Measurements from ENCODE around the gene XPA. TPM values are rescaled to one million over a fixed set of nuclear protein-coding genes. Genes with fewer than 3 reads are reported as not detected.
"Not testable (repeated sequence)": the region's sequence is repeated elsewhere in the genome, so short reads cannot be mapped to it uniquely, and the experiment has no call there.

Gene XPA
- 1.4 and 2.2 TPM in 2 replicates for polyA plus RNA-seq (2011; rRNA removed)
- 0.95 and 0.98 TPM in 2 replicates for polyA minus RNA-seq (2011; rRNA and poly(A)+ RNA removed)

DNA sequence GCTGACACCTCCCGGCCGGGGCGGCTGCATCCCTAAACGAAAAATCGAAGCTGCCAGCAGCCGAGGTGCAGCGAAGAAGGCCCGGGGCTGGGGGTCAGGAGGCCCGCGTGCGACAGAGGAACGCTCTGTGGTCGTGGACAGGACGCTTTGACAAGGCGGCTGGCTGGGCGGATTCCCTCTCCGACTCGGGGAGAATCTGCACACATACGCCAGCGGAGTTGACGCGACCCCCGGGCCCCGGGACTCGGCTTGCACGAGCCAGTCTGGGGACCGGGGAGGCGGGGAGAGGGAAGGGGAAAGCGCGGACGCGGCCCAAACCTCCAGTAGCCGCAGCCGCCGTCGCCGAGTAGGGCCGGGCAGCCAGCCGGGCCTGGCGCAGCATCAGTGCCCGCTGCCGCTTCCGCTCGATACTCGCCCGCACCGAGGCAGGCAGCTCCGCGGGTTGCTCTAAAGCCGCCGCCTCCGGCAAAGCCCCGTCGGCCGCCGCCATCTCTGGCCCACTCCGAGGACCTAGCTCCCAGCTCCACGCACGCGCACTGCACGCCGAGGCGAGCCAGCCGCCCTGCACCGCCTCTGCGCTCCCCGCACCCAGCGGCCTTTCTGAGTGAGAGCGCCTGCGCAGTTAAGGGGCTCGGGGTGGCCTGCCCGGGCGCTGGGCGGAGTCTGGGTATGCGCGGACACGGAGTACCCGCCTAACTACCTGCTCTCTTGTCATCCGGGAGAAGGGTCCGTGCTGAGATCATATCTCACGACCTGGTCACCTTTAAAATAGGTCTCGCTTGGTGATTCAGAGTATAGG, at the start of gene XPA:
Gene XPA, minus strand, starts transcription at position 538 of the 799 bp plus-strand sequence. Its CDS starts 48 bp downstream, at position 490.
- Histone ChIP-seq H3K4me3 (ENCODE audit: low read depth, low read length) (peak within 1 kb of the TSS; percentile 85), H3K36me3 (ENCODE audit: control insufficient read depth, insufficient read depth, low read length) (no peaks in the 10 kb centered on the region), H3K27me3 (ENCODE audit: control insufficient read depth, insufficient read depth, low read length) (no peaks in the 10 kb centered on the region; the same call in none of the 2 replicates)
- TF ChIP-seq, protein P1, sequence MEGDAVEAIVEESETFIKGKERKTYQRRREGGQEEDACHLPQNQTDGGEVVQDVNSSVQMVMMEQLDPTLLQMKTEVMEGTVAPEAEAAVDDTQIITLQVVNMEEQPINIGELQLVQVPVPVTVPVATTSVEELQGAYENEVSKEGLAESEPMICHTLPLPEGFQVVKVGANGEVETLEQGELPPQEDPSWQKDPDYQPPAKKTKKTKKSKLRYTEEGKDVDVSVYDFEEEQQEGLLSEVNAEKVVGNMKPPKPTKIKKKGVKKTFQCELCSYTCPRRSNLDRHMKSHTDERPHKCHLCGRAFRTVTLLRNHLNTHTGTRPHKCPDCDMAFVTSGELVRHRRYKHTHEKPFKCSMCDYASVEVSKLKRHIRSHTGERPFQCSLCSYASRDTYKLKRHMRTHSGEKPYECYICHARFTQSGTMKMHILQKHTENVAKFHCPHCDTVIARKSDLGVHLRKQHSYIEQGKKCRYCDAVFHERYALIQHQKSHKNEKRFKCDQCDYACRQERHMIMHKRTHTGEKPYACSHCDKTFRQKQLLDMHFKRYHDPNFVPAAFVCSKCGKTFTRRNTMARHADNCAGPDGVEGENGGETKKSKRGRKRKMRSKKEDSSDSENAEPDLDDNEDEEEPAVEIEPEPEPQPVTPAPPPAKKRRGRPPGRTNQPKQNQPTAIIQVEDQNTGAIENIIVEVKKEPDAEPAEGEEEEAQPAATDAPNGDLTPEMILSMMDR (IDR thresholded peaks at IDR 0.05; ENCODE audit: insufficient read depth, low read depth, low read length) = no peak
- DNase-seq (ENCODE audit: low read depth) = peak; percentile 53
- POLR2A ChIA-PET = no interaction called here
- CTCF ChIA-PET = interaction anchor here (0.8 to 1.9 kb wide), 4 partner anchors 18 to 287 kb away, joined by 3 to 7 read pairs (median 4); no protein-coding TSS in a partner anchor

DNA sequence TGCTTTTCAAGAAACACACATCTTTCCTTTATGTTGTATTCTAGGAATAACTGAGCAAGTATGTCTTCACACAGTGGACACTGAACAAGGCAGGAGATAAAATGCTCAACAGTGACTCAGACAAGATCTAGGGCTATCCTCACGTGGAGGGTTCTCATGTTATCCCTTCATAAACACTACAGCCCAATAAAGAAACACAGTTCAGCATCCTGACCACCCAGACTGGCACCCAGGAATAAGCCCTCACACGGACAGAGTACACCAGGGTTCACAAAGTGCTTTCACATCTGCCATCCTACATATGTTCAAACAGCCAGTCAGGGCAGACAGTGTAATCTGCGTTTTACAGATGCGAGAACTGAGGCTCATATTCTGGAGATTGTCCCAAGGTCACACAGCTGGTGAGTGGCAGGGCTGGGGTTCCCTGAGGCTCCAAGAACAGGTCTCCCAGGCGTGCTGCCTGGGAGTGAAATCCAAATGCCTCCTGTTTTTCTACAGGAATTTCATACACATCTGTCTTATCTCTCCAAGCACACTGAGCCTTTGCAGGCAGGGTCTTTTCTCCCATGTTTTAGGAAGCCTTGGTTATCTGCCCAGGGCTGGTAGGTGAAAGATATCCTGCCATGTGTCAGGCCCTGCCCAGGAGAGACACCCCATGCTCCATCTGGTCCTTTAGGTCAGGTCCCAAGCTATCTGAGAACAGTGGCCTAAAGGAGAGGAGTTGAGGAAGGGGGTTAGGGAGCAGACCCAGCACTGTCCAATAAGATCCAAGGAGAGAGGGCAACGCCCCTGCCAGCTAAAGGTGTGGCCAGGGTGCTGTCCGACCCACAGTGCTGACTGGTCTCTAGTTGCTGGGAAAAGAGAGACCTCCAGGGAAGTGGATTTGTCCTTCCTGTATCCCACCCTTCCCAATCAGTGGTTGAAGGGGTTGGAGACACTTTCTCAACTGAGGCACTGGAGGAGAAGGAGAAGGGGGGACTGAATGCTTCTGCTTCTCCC, 47.9 kb upstream of the XPA start:
- CTCF ChIA-PET = no interaction called here
- no peak overlapping the region for H3K4me3 ChIP-seq (ENCODE audit: low read depth, low read length)
- no peaks in the 10 kb centered on the region for H3K36me3 ChIP-seq (ENCODE audit: control insufficient read depth, insufficient read depth, low read length)
- peaks cover 12% of the 10 kb centered on the region for H3K27me3 ChIP-seq (ENCODE audit: control insufficient read depth, insufficient read depth, low read length)
- no peak for DNase-seq (ENCODE audit: low read depth)
- POLR2A ChIA-PET = no interaction called here
- TF ChIP-seq, protein P1 (IDR thresholded peaks at IDR 0.05; ENCODE audit: insufficient read depth, low read depth, low read length) = no peak

- H3K4me3 ChIP-seq (ENCODE audit: low read depth, low read length); POLR2A ChIA-PET; CTCF ChIA-PET; H3K36me3 ChIP-seq (ENCODE audit: control insufficient read depth, insufficient read depth, low read length); DNase-seq (ENCODE audit: low read depth): not testable (repeated sequence)
- H3K27me3 ChIP-seq (ENCODE audit: control insufficient read depth, insufficient read depth, low read length) = peaks cover 12% of the 10 kb centered on the region
These were observed 46.9 kb upstream of the XPA start for GRCh38 chr9:97744025-97744424.

GRCh38 chr9:97742545-97742944, 45.4 kb upstream of the XPA start:
- CTCF ChIA-PET = no interaction called here

GRCh38 chr9:97741947-97742346, 44.8 kb upstream of the XPA start:
- TF ChIP-seq, protein P1 (IDR thresholded peaks at IDR 0.05; ENCODE audit: insufficient read depth, low read depth, low read length) = no peak
- no peak for DNase-seq (ENCODE audit: low read depth)
- Histone ChIP-seq H3K36me3 (ENCODE audit: control insufficient read depth, insufficient read depth, low read length) (no peaks in the 10 kb centered on the region), H3K27me3 (ENCODE audit: control insufficient read depth, insufficient read depth, low read length) (peaks cover 12% of the 10 kb centered on the region), H3K4me3 (ENCODE audit: low read depth, low read length) (no peak overlapping the region)
- POLR2A ChIA-PET = no interaction called here
- CTCF ChIA-PET = interaction anchor here (0.9 kb wide), 1 partner anchor 21 kb away, joined by 3 read pairs; no protein-coding TSS in a partner anchor

More at GRCh38 chr9:97742545-97742944, 45.4 kb upstream of the XPA start:
- TF ChIP-seq, protein P1 (IDR thresholded peaks at IDR 0.05; ENCODE audit: insufficient read depth, low read depth, low read length) = no peak
- no peak for DNase-seq (ENCODE audit: low read depth)
- H3K36me3 ChIP-seq (ENCODE audit: control insufficient read depth, insufficient read depth, low read length) = no peaks in the 10 kb centered on the region
- H3K27me3 ChIP-seq (ENCODE audit: control insufficient read depth, insufficient read depth, low read length) = peaks cover 12% of the 10 kb centered on the region
- no peak overlapping the region for H3K4me3 ChIP-seq (ENCODE audit: low read depth, low read length)
- POLR2A ChIA-PET = no interaction called here

Measured in BJ (cell line).